DND-41 (cell line): ENCODE results near the gene GLP2R.

ENCODE experiments used
- EZH2 ChIP-seq: IDR thresholded peaks from 3 replicates; pipeline ENCODE4 v1.6.1; 2012; ENCODE audit warnings: borderline replicate concordance, low read depth, mild to moderate bottlenecking, moderate library complexity, low read length, inconsistent platforms; ENCODE audit not compliant: severe bottlenecking
- TF ChIP-seq, protein P1 (sequence below): IDR thresholded peaks from 2 replicates; pipeline ENCODE4 v1.5.1; 2012; ENCODE audit warnings: borderline replicate concordance, low read length, moderate library complexity, mild to moderate bottlenecking; ENCODE audit not compliant: poor library complexity, severe bottlenecking; ENCODE audit errors: extremely low read depth

GRCh38 chr17:9872852-9873251 is 47.1 kb downstream of the GLP2R start:
- TF ChIP-seq, protein P1, sequence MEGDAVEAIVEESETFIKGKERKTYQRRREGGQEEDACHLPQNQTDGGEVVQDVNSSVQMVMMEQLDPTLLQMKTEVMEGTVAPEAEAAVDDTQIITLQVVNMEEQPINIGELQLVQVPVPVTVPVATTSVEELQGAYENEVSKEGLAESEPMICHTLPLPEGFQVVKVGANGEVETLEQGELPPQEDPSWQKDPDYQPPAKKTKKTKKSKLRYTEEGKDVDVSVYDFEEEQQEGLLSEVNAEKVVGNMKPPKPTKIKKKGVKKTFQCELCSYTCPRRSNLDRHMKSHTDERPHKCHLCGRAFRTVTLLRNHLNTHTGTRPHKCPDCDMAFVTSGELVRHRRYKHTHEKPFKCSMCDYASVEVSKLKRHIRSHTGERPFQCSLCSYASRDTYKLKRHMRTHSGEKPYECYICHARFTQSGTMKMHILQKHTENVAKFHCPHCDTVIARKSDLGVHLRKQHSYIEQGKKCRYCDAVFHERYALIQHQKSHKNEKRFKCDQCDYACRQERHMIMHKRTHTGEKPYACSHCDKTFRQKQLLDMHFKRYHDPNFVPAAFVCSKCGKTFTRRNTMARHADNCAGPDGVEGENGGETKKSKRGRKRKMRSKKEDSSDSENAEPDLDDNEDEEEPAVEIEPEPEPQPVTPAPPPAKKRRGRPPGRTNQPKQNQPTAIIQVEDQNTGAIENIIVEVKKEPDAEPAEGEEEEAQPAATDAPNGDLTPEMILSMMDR, result no peak
- TF ChIP-seq EZH2, result no peak
